GM08714 (cell line): ENCODE data around the gene RALGAPB.

Experiments
- H3K4me3 ChIP-seq: fragments of 200-500 bp; sonication (Bioruptor generic); 2 replicates; pipeline ENCODE4 v1.5.1; 2014; ENCODE audit warnings: mild to moderate bottlenecking, low read length, inconsistent platforms
- ZNF274 ChIP-seq: IDR thresholded peaks from 2 replicates; pipeline ENCODE4 v1.6.1; 2012; ENCODE audit warnings: mild to moderate bottlenecking, low read depth, low read length

Gene RALGAPB

DNA sequence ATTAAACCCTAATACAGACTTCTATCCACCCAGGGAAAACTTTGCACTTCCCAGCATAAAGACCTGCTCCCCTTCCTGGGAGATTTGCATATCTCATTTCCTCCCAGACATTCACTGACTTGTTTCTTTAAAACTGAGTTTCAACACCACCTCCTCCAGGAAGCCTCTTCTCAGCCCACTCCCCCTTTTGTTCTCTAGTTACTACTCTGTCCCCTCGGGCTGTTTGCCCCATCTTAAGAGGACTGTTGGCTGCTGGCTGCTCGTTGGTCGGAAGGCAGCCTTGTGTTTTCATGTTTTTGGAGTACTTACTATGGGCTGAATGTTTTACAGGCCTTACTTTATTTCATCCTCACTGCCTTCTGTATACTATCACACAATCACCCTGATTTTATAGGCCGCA is 135.5 kb downstream of the RALGAPB start:
- H3K4me3 ChIP-seq: no peak overlapping the region
- no peak for TF ChIP-seq ZNF274

DNA sequence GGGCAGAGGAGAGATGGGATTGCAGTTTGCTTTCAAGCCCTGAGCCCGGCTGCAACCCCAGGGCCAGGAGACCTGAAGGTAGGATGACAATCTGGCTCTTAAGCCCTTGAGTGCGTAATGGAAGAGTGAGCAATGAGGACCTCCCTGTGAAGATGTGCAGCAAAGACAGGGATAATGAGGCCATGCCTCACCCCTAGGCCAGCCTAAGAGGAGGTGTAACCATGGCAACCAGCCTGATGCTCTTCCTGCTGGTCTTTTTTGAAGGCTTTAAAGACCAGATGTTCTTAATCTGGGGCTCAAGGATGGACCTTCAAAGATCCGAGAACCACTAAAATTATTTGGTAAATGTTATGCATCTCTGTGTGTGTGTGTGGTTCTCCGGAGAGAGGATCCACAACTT is 137.2 kb downstream of the RALGAPB start:
- TF ChIP-seq ZNF274: no peak
- no peak overlapping the region for H3K4me3 ChIP-seq

DNA sequence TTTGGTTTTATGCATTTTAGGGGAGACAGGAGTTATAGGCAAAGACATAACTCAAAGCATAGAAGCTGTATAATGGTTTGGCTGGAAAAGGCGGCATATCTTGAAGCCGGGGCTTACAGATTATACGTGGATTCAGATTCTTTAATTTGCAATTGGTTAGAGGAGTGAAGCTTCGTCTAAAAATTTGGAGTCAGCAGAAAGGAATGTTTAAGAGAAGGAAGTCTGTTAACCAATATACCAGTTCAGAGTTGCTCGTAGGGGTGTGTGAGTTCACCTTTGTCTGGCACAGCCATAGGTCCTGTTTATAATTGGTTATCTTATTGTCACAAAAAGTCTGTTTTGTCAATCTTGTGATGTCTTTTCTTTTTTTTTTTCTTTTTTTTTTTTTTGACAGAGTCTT is 137.9 kb downstream of the RALGAPB start:
- no peak overlapping the region for H3K4me3 ChIP-seq
- no peak for TF ChIP-seq ZNF274

DNA sequence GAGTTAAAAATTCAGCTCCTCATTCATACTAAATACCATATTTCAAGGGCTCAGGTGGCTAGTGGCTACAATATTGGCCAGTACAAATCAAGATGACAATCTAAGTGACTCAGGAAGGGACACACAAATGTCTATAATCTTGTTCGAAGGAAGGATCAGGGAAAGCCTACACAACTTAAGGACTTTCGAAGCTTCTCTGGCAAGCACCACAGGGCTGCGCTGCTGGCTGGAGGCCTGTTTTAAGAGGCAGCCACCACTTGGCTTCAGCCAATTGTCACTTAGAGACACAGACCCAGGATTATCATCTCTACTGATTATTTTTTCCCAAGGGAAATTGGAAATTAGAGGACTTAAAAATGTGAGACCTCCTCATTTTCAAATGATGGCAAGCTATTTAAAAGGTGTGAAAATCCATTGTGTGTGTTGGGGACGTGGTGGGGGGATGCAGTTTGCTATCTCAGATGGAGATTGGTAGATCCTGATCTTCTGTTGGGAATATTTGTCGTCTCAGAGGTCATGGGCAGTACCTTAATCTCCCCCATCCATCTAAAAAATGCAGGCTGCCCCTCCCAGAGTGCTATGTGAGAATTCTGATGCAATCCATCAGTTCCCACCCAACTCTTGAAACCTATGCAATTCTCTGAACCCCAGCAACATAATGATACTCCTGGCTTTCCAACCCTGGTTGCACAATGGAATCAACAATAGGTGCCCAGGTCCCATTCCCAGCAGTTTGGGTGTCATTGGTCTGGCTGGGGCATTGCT is 140.3 kb downstream of the RALGAPB start:
- no peak for TF ChIP-seq ZNF274

DNA sequence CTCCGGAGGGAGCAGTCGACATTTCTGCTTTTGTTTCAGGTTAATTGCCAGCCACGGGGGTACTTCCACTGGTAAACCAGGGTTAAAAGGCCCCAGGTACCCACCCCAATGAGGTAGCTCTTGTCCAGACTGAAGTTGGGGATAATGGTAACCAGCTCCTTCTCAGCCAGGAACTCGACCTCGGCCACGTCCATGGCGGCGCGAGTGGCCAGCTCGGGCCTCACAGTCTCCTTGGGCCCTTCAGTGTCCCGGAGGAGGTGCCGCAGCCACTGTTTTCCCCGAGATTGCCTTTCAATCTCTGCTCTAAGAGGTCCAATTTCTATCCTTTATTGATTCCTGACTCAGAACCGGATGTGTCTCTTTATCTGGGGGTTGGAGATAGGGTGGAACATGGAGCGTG is 142.6 kb downstream of the RALGAPB start:
- no peak for TF ChIP-seq ZNF274

More for the DNA sequence above, 140.3 kb downstream of the RALGAPB start:
- H3K4me3 ChIP-seq: no peak overlapping the region

DNA sequence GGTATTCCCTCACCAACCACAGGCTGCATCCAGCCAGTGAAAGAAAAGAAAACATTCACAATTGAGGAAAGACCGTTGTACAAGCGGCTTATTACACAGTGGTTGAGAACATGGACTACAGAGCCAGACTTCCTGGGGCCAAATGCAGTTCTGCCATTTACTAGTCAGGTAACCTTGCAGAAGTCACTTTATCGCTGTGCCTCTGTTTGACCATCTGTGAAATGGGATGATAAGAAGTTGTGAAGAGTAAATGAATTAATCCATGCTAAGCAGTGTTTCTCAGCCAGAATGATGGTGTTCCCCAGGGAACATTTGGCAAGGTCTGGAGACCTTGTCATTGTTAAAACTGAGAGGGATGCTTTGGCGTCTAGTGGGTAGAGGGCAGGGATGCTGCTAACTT is 143.8 kb downstream of the RALGAPB start:
- no peak overlapping the region for H3K4me3 ChIP-seq
- no peak for TF ChIP-seq ZNF274

More for the DNA sequence above, 142.6 kb downstream of the RALGAPB start:
- H3K4me3 ChIP-seq: no peak overlapping the region

DNA sequence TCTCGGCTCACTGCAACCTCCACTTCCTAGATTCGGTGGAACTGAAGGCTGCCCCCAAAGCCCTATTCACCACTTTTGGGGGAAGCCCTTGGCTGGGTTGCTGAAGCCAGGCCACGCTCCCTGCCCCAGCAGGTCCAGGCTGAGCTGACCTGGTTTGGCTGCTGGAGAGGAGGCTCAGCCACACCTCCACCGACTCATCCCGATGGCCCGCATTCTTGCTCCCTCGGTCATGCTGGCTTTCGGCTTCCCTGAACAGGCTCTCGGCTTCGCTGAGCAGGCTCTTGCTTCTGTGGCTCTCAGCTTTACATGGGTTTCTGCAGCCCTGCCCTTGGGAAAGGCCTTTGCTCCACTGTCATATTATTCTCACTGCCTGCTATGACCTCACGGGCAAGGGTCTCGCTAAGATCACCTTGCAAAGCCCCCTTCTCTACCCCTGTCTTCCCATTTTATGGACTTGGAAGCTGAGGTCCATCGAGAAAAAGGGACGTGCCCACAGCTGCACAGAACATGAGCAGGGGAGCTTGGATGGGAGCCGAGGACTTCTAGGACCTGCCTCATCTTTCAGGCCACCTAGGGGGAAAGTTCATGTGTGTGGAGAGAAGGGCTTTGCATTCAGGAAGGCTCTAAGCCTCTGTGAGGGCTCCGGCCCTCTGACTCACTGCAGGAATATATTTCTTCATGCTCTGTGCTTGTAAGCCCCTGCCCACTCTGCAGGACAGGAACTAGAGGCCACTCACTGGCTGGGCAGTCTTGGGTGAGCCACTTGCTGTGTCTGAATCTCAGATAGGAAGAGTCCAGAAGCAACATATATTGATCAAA is 144.6 kb downstream of the RALGAPB start:
- TF ChIP-seq ZNF274: no peak
- H3K4me3 ChIP-seq: no peak overlapping the region

DNA sequence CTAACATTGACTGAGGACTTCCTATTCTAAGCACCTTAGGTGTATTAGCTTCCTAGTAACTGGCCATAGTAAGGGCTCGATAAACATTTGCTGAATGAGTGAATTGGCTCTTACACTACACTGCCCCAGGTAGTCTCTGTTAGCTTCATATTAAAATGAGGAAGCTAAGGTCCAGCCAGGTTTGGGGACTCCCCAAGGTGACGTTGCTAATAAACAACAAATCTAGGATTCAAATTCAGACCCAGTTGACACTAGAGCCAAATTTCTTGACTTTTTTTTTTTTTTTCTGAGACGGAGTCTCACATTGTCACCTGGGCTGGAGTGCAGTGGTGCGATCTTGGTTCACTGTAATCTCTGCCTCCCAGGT is 145.2 kb downstream of the RALGAPB start:
- TF ChIP-seq ZNF274: no peak
- H3K4me3 ChIP-seq: no peak overlapping the region

DNA sequence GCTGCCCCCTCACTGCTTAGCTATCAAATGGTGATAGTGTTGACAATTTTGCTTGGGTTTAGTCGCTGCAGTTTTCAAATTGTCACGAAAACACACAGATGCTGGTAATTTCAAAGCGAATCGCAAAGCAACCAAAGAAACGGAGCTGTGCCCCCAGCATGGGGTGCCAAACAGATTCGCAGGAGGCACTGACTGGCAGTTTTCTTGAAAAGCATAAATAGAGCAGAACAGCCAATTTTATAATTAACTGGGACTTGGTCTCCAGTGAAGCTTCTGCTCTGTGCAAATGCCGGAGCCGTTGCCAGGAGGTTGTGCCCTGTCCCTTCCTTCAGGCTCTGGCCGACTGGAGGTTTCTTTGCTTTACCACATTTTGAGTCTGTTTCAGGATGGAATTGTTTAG is 147.8 kb downstream of the RALGAPB start:
- no peak for TF ChIP-seq ZNF274
- H3K4me3 ChIP-seq: no peak overlapping the region

DNA sequence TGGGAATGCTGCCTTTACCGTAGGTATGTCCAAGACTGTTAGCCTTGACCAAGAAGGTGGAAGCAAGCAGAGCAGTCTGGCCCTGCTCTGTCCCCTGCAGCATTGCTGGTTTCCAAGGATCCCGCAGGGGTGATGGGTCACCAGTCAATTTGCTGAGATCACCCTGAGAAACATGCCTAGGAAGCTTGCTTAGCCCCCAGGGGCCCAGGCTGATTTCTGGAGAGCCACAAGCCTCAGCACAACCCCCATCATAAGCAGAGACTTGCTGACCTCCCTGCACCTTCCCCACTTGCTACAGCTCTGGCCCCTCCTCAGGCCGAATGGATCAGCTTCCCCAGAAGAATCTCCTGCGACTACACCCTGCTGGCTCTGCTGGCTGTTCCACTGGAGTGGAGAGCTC is 150.4 kb downstream of the RALGAPB start:
- H3K4me3 ChIP-seq: no peak overlapping the region
- TF ChIP-seq ZNF274: no peak

DNA sequence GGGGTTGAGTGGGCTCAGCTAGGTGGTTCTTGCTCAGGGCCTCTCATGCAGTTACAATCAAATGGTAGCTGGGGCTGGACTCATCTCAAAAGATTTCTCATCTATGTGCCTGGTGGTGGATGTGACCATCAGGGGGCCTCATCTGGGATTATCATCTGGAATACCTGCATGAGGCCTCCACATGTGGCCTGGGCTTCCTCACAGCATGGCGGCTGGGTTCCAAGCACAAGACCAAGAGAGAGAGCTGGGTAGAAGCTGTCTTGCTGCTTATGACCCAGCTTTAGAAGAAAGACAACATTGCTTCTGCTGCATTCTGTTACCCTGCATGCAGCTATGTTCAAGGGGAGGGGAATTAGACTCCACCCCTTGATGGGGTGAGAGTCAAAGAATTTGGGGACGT is 151.4 kb downstream of the RALGAPB start:
- no peak for TF ChIP-seq ZNF274
- no peak overlapping the region for H3K4me3 ChIP-seq

DNA sequence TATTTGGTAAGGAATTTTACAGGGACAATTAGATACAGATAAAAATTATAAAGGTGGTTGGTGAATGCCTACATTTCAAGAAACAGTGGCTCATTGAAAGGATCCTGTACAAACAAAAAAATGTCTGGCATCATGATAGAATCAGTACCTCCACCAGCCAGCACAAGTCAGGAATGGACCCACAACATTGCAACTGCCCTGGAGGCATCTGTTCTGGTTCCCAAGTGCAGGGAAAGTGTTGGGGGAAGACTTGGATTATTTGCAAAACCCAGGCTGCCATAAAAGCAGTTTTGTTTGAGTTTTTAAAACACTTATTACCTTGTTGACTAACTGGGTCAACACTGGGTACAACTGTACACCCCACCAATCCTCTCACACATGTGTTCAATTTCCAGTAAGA is 153.3 kb downstream of the RALGAPB start:
- H3K4me3 ChIP-seq: no peak overlapping the region

DNA sequence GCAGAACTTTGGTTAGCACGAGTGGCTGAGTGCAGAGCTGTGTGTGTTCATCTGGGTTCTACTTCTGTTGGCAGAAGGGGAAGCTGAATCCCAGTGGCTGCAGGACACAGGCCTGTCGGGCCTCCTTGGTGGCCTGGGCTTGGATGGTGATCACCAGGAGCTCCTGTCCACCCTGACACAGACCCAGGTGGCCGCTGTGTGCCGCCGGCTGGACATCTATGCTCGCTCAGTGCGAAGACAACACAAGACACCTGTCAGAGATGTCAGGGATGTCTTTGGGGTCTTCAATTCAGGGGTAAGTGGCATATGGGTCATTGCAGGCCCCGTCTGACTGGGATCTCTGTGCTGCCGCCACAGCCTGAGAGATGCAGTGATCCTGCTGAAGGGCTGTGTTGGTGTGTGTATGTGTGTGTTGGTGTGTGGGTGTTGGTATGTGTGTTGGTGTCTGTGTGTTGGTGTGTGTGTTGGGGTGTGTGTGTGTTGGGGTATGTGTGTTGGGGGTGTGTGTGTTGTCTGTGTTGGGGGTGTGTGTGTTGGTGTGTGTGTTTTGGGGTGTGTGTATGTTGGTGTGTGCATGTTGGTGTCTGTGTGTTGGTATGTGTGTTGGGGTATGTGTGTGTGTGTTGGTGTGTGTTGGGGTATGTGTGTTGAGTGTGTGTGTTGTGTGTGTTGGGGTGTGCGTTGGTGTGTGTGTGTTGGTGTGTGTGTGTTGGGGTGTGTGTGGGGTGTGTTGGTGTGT is 154.4 kb downstream of the RALGAPB start:
- no peak overlapping the region for H3K4me3 ChIP-seq
- no peak for TF ChIP-seq ZNF274

More for the DNA sequence above, 153.3 kb downstream of the RALGAPB start:
- TF ChIP-seq ZNF274: no peak
